Measurements from ENCODE around the gene SSC5D. TPM values are rescaled to one million over a fixed set of nuclear protein-coding genes. Genes with fewer than 3 reads are reported as not detected.
A peak's percentile ranks its signal among the peaks of the same experiment; 100 is the strongest.

SSC5D gene
- total RNA-seq, 2 experiments from 2014 or later = 0.42 to 1.3 TPM

DNA sequence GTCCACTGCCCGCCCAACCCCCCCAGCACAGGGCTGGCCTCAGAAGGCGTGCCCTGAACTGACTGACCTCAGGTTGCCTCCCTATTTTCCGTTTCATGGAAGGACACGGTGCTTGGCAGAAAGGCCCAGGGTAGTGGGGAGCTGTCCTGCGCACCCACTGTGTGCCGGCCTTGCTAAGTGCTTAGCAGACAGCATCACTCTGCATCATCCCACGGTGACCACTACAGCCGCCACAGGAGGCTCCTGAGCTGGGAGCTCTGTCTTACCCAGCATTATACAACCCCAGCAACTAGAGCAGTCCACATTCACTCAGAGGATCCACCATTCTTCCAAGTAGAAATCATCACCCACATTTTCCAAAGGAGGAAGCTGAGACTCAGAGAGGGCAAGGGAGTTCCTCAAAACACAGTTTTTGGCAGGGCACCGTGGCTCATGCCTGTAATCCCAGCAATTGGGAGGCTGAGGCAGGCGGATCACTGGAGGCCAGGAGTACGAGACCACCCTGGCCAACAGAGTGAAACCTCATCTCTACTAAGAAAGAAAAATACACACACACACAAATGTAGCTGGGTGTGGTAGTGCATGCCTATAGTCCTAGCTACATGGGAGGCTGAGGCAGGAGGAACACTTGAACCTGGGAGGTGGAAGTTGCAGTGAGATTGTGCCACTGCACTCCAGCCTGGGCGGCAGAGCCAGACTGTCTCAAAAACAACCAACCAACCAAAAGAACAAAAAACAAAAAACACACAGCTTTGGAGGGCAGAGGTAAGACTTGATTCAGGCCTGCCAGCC, 47.1 kb downstream of the SSC5D start:
- Mint-ChIP-seq H3K9me3 (no peaks in the 10 kb centered on the region), H3K27ac (no peak overlapping the region), H3K36me3 (ENCODE audit: low read depth) (no peaks in the 10 kb centered on the region), H3K27me3 (no peaks in the 10 kb centered on the region), H3K4me3 (no peak overlapping the region), H3K4me1 (ENCODE audit: low read depth) (no peaks in the 10 kb centered on the region)
- ATAC-seq (ENCODE audit: poor library complexity) (no peak), DNase-seq (no peak)
- ChIA-PET POLR2A (interaction anchor here (0.6 kb wide), 1 partner anchor 21 kb away, joined by 3 read pairs; no protein-coding TSS in a partner anchor), CTCF (no interaction called here)
- Histone ChIP-seq H3K4me1 (ENCODE audit: insufficient read depth, low read length) (no peaks in the 10 kb centered on the region), H3K36me3 (ENCODE audit: insufficient read depth, low read length) (no peaks in the 10 kb centered on the region), H3K27me3 (ENCODE audit: control insufficient read depth in 1 of 2, insufficient read depth in 2 of 2, low read length in 2 of 2) (no peaks in the 10 kb centered on the region), H3K9me3 (ENCODE audit: control insufficient read depth in 1 of 2, insufficient read depth in 1 of 2, low read length in 2 of 2) (no peaks in the 10 kb centered on the region), H3K27ac (ENCODE audit: low read depth in 1 of 2, low read length in 2 of 2) (no peak overlapping the region), H3K4me3 (ENCODE audit: low read length) (no peak overlapping the region)
- no peak for TF ChIP-seq CTCF (IDR thresholded peaks at IDR 0.05)
- intact Hi-C loops (cut with DNase I, micrococcal nuclease) = no loop called here

GRCh38 chr19:55535965-55536350, 47.7 kb downstream of the SSC5D start:
- ChIA-PET CTCF (no interaction called here), POLR2A (interaction anchor here (0.6 kb wide), 1 partner anchor 21 kb away, joined by 3 read pairs; no protein-coding TSS in a partner anchor)
- no peaks in the 10 kb centered on the region for H3K27me3 ChIP-seq (ENCODE audit: control insufficient read depth in 1 of 2, insufficient read depth in 2 of 2, low read length in 2 of 2)
- Mint-ChIP-seq H3K27me3 (no peaks in the 10 kb centered on the region), H3K4me3 (no peak overlapping the region), H3K36me3 (ENCODE audit: low read depth) (no peaks in the 10 kb centered on the region), H3K4me1 (ENCODE audit: low read depth) (no peaks in the 10 kb centered on the region), H3K9me3 (no peaks in the 10 kb centered on the region), H3K27ac (no peak overlapping the region)
- no peak for TF ChIP-seq CTCF (IDR thresholded peaks at IDR 0.05)
- ATAC-seq (ENCODE audit: poor library complexity) (no peak), DNase-seq (peak in 1 of 14 experiments; percentile 5)
- H3K4me1 ChIP-seq (ENCODE audit: insufficient read depth, low read length) = no peaks in the 10 kb centered on the region
- H3K36me3 ChIP-seq (ENCODE audit: insufficient read depth, low read length) = no peaks in the 10 kb centered on the region
- H3K27ac ChIP-seq (ENCODE audit: low read depth in 1 of 2, low read length in 2 of 2) = no peak overlapping the region
- H3K9me3 ChIP-seq (ENCODE audit: control insufficient read depth in 1 of 2, insufficient read depth in 1 of 2, low read length in 2 of 2) = no peaks in the 10 kb centered on the region
- H3K4me3 ChIP-seq (ENCODE audit: low read length) = no peak overlapping the region
- intact Hi-C loops (cut with DNase I, micrococcal nuclease) = no loop called here

DNA sequence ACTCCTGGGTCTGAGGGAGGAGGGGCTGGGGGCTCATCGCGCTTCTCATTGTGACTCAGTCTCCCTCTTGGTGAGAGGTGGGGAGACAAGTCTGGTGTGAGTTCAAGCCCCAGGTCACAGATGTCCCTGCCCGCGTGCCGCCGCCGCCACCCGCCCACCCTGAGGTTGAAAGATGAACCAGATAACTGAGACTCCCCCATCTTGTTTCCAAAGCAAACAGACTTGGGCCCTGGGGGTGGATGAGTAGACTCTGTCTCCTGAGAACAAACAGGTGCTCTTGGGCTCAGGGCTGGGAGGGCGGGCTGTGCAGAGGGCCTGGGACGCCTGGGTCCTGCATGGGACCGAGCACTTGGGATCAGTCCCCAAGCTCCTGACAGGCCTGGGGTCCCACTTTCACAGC, 48.1 kb downstream of the SSC5D start:
- ATAC-seq (ENCODE audit: poor library complexity) = no peak
- DNase-seq = no peak
- Mint-ChIP-seq H3K4me1 (ENCODE audit: low read depth) (no peaks in the 10 kb centered on the region), H3K27me3 (no peaks in the 10 kb centered on the region), H3K27ac (no peak overlapping the region), H3K36me3 (ENCODE audit: low read depth) (no peaks in the 10 kb centered on the region), H3K4me3 (no peak overlapping the region), H3K9me3 (no peaks in the 10 kb centered on the region)
- no peaks in the 10 kb centered on the region for H3K9me3 ChIP-seq (ENCODE audit: control insufficient read depth in 1 of 2, insufficient read depth in 1 of 2, low read length in 2 of 2)
- H3K4me1 ChIP-seq (ENCODE audit: insufficient read depth, low read length) = no peaks in the 10 kb centered on the region
- H3K36me3 ChIP-seq (ENCODE audit: insufficient read depth, low read length) = no peaks in the 10 kb centered on the region
- intact Hi-C loops (cut with DNase I, micrococcal nuclease) = no loop called here
- POLR2A ChIA-PET = interaction anchor here (0.6 kb wide), 1 partner anchor 20 kb away, joined by 3 read pairs; no protein-coding TSS in a partner anchor
- H3K27ac ChIP-seq (ENCODE audit: low read depth in 1 of 2, low read length in 2 of 2) = no peak overlapping the region
- no peak for TF ChIP-seq CTCF (IDR thresholded peaks at IDR 0.05)
- no peaks in the 10 kb centered on the region for H3K27me3 ChIP-seq (ENCODE audit: control insufficient read depth in 1 of 2, insufficient read depth in 2 of 2, low read length in 2 of 2)
- CTCF ChIA-PET = no interaction called here
- H3K4me3 ChIP-seq (ENCODE audit: low read length) = no peak overlapping the region

Data from CD4-positive, alpha-beta T cell (primary cell).